Dendritic cell treated with granulocyte-macrophage colony-stimulating factor and Interleukin-4, amounts not matched to agents 40 ng/mL and 50 ng/mL, for 4 days (primary cell): Measurements from ENCODE around the gene PKMYT1.
A peak's percentile ranks its signal among the peaks of the same experiment; 100 is the strongest.

Source experiments
- H3K27ac Mint-ChIP-seq: one replicate; pipeline ENCODE4 v1.8.0; 2022; ENCODE audit warnings: mild to moderate bottlenecking, mixed read lengths
- H3K27me3 Mint-ChIP-seq: one replicate; pipeline ENCODE4 v1.8.0; 2022; ENCODE audit warnings: mild to moderate bottlenecking, mixed read lengths
- H3K36me3 Mint-ChIP-seq: one replicate; pipeline ENCODE4 v1.8.0; 2022; ENCODE audit warnings: low read depth, mixed read lengths
- H3K4me1 Mint-ChIP-seq: one replicate; pipeline ENCODE4 v1.8.0; 2022; ENCODE audit warnings: low read depth, mixed read lengths
- H3K4me3 Mint-ChIP-seq: one replicate; pipeline ENCODE4 v1.8.0; 2022; ENCODE audit warnings: mild to moderate bottlenecking, moderate library complexity, mixed read lengths
- H3K9me3 Mint-ChIP-seq: one replicate; pipeline ENCODE4 v1.8.0; 2022; ENCODE audit warnings: mixed read lengths
- intact Hi-C: fragments of 100-400 bp; cut with micrococcal nuclease; formaldehyde crosslinking; loops from one replicate; pipeline ENCODE4 v1.15.0; 2022

Gene PKMYT1

GRCh38 chr16:2968738-2969544 lies 11.3 kb downstream of the PKMYT1 start, which contains the start of gene PAQR4:
Gene PAQR4 (plus strand): TSS chr16:2969348. CDS start chr16:2969675, 327 bp downstream.
- Mint-ChIP-seq H3K36me3 (peaks cover 47% of the 10 kb centered on the region), H3K27ac (peak within 1 kb of the TSS; percentile 84), H3K4me1 (peaks cover 46% of the 10 kb centered on the region), H3K4me3 (peak within 1 kb of the TSS; percentile 86), H3K27me3 (peaks cover 40% of the 10 kb centered on the region), H3K9me3 (no peaks in the 10 kb centered on the region)
- intact Hi-C loops: no loop called here

GRCh38 chr16:2968368-2968737 lies 11.9 kb downstream of the PKMYT1 start:
- H3K4me1 Mint-ChIP-seq: peaks cover 52% of the 10 kb centered on the region
- H3K27ac Mint-ChIP-seq: peak overlapping the region; percentile 71
- peaks cover 46% of the 10 kb centered on the region for H3K27me3 Mint-ChIP-seq
- intact Hi-C loops: no loop called here
- peaks cover 41% of the 10 kb centered on the region for H3K36me3 Mint-ChIP-seq
- H3K9me3 Mint-ChIP-seq: no peaks in the 10 kb centered on the region
- peak overlapping the region; percentile 86 for H3K4me3 Mint-ChIP-seq

- H3K27me3 Mint-ChIP-seq: peaks cover 49% of the 10 kb centered on the region
- H3K36me3 Mint-ChIP-seq: peaks cover 35% of the 10 kb centered on the region
- no peaks in the 10 kb centered on the region for H3K9me3 Mint-ChIP-seq
- peak overlapping the region; percentile 71 for H3K27ac Mint-ChIP-seq
- H3K4me3 Mint-ChIP-seq: peak overlapping the region; percentile 86
- peaks cover 55% of the 10 kb centered on the region for H3K4me1 Mint-ChIP-seq
- intact Hi-C loops: no loop called here
Measured at GRCh38 chr16:2967721-2968161, 12.5 kb downstream of the PKMYT1 start.

GRCh38 chr16:2967211-2967631 lies 13.0 kb downstream of the PKMYT1 start:
- peaks cover 30% of the 10 kb centered on the region for H3K36me3 Mint-ChIP-seq
- peaks cover 54% of the 10 kb centered on the region for H3K27me3 Mint-ChIP-seq
- H3K4me1 Mint-ChIP-seq: peaks cover 58% of the 10 kb centered on the region
- intact Hi-C loops: no loop called here
- no peak overlapping the region for H3K27ac Mint-ChIP-seq
- no peaks in the 10 kb centered on the region for H3K9me3 Mint-ChIP-seq
- H3K4me3 Mint-ChIP-seq: no peak overlapping the region

- intact Hi-C loops: no loop called here
- no peak overlapping the region for H3K4me3 Mint-ChIP-seq
- H3K9me3 Mint-ChIP-seq: no peaks in the 10 kb centered on the region
- H3K36me3 Mint-ChIP-seq: peaks cover 25% of the 10 kb centered on the region
- H3K4me1 Mint-ChIP-seq: peaks cover 58% of the 10 kb centered on the region
- H3K27me3 Mint-ChIP-seq: peaks cover 59% of the 10 kb centered on the region
- H3K27ac Mint-ChIP-seq: no peak overlapping the region
Measured at GRCh38 chr16:2966808-2967191, 13.4 kb downstream of the PKMYT1 start.

- Mint-ChIP-seq H3K27me3 (peaks cover 64% of the 10 kb centered on the region), H3K4me3 (no peak overlapping the region)
- intact Hi-C loops: no loop called here
Measured at GRCh38 chr16:2966043-2966807, 14.0 kb downstream of the PKMYT1 start.

GRCh38 chr16:2964475-2965336 lies 15.5 kb downstream of the PKMYT1 start:
- Mint-ChIP-seq H3K4me1 (peaks cover 46% of the 10 kb centered on the region), H3K36me3 (peaks cover 6% of the 10 kb centered on the region), H3K27ac (no peak overlapping the region), H3K27me3 (peaks cover 79% of the 10 kb centered on the region), H3K9me3 (no peaks in the 10 kb centered on the region), H3K4me3 (peak overlapping the region; percentile 57)
- intact Hi-C loops: no loop called here

More at GRCh38 chr16:2966043-2966807, 14.0 kb downstream of the PKMYT1 start:
- Mint-ChIP-seq H3K4me1 (peaks cover 56% of the 10 kb centered on the region), H3K9me3 (no peaks in the 10 kb centered on the region), H3K27ac (no peak overlapping the region), H3K36me3 (peaks cover 20% of the 10 kb centered on the region)

GRCh38 chr16:2963723-2964474 lies 16.3 kb downstream of the PKMYT1 start, which contains the start of gene KREMEN2:
Gene KREMEN2 (plus strand): TSS chr16:2964275. CDS start chr16:2964521, 246 bp downstream.
- no peaks in the 10 kb centered on the region for H3K9me3 Mint-ChIP-seq
- H3K27ac Mint-ChIP-seq: no peak within 1 kb of the TSS
- peaks cover 46% of the 10 kb centered on the region for H3K4me1 Mint-ChIP-seq
- H3K36me3 Mint-ChIP-seq: peaks cover 6% of the 10 kb centered on the region
- peaks cover 86% of the 10 kb centered on the region for H3K27me3 Mint-ChIP-seq
- intact Hi-C loops: no loop called here
- peak within 1 kb of the TSS; percentile 57 for H3K4me3 Mint-ChIP-seq

GRCh38 chr16:2963074-2963722 lies 17.0 kb downstream of the PKMYT1 start:
- peak overlapping the region; percentile 57 for H3K4me3 Mint-ChIP-seq
- peaks cover 39% of the 10 kb centered on the region for H3K4me1 Mint-ChIP-seq
- no peaks in the 10 kb centered on the region for H3K9me3 Mint-ChIP-seq
- peaks cover 6% of the 10 kb centered on the region for H3K36me3 Mint-ChIP-seq
- H3K27me3 Mint-ChIP-seq: peaks cover 86% of the 10 kb centered on the region
- intact Hi-C loops: no loop called here
- no peak overlapping the region for H3K27ac Mint-ChIP-seq

- Mint-ChIP-seq H3K4me1 (peaks cover 34% of the 10 kb centered on the region), H3K27me3 (peaks cover 79% of the 10 kb centered on the region), H3K27ac (no peak overlapping the region), H3K9me3 (no peaks in the 10 kb centered on the region), H3K36me3 (no peaks in the 10 kb centered on the region), H3K4me3 (no peak overlapping the region)
- intact Hi-C loops: no loop called here
Measured at GRCh38 chr16:2962334-2963073, 17.7 kb downstream of the PKMYT1 start.

- Mint-ChIP-seq H3K36me3 (no peaks in the 10 kb centered on the region), H3K4me1 (peaks cover 46% of the 10 kb centered on the region), H3K27me3 (peaks cover 71% of the 10 kb centered on the region), H3K27ac (no peak overlapping the region), H3K4me3 (no peak overlapping the region), H3K9me3 (no peaks in the 10 kb centered on the region)
- intact Hi-C loops: no loop called here
Measured at GRCh38 chr16:2960183-2961010, 19.8 kb downstream of the PKMYT1 start.
